Astrocyte (in vitro differentiated cells and primary cell): ENCODE results near the gene F10.

Experiments used
- CTCF ChIP-seq: IDR thresholded peaks from 2 replicates; pipeline ENCODE4 v1.5.1; 2011; ENCODE audit warnings: low read depth, mild to moderate bottlenecking, inconsistent platforms, low read length, moderate library complexity; ENCODE audit not compliant: insufficient read depth
- EZH2 ChIP-seq: IDR thresholded peaks from 2 replicates; pipeline ENCODE4 v1.6.1; 2012; ENCODE audit warnings: mild to moderate bottlenecking, low read length, inconsistent platforms; ENCODE audit not compliant: insufficient read depth

- TF ChIP-seq CTCF: no peak
- no peak for TF ChIP-seq EZH2
These were observed 45.8 kb upstream of the F10 start for GRCh38 chr13:113076681-113077401.
